Neural progenitor cell (in vitro differentiated cells): Measurements from ENCODE around the gene ERGIC1. TPM values are rescaled to one million over a fixed set of nuclear protein-coding genes. Genes with fewer than 3 reads are reported as not detected.

ENCODE experiments used
- DNase-seq: peaks from one replicate; pipeline ENCODE4 v3.0.0-alpha.2; 2016; ENCODE audit warnings: low spot score
- H2AFZ ChIP-seq: fragments of 200-600 bp; sonication (generic); replicated peaks from 2 replicates; pipeline ENCODE4 v1.6.1; 2016; ENCODE audit warnings: antibody characterized with exemption
- H3F3A ChIP-seq: fragments of 200-600 bp; sonication (generic); 2 replicates; pipeline ENCODE4 v1.6.1; 2016; ENCODE audit warnings: antibody characterized with exemption, low read depth
- H3K27ac ChIP-seq: fragments of 200-600 bp; sonication (generic); 2 replicates; pipeline ENCODE4 v1.5.1; 2016; ENCODE audit warnings: mild to moderate bottlenecking
- H3K27me3 ChIP-seq: fragments of 200-600 bp; sonication (generic); 2 replicates; pipeline ENCODE4 v1.6.1; 2016; ENCODE audit warnings: mild to moderate bottlenecking, moderate library complexity
- H3K36me3 ChIP-seq: fragments of 200-600 bp; sonication (generic); 2 replicates; pipeline ENCODE4 v1.5.1; 2016
- H3K4me1 ChIP-seq: fragments of 200-600 bp; sonication (generic); 2 replicates; pipeline ENCODE4 v1.6.1; 2016; ENCODE audit warnings: mixed run types
- H3K4me2 ChIP-seq: fragments of 200-600 bp; sonication (generic); 2 replicates; pipeline ENCODE4 v1.6.1; 2016
- H3K4me3 ChIP-seq: fragments of 200-600 bp; sonication (generic); 2 replicates; pipeline ENCODE4 v1.5.1; 2016
- H3K79me2 ChIP-seq: fragments of 200-600 bp; sonication (generic); 2 replicates; pipeline ENCODE4 v1.6.1; 2016; ENCODE audit warnings: low read depth
- H3K9ac ChIP-seq: fragments of 200-600 bp; sonication (generic); 2 replicates; pipeline ENCODE4 v1.6.1; 2016
- H3K9me3 ChIP-seq: fragments of 200-600 bp; sonication (generic); 2 replicates; pipeline ENCODE4 v1.5.1; 2016; ENCODE audit warnings: low read depth
- H4K20me1 ChIP-seq: fragments of 200-600 bp; sonication (generic); 2 replicates; pipeline ENCODE4 v1.6.1; 2016; ENCODE audit warnings: low read depth
- H3K27ac Mint-ChIP-seq: 3 replicates; pipeline ENCODE4 v1.8.0; 2021; ENCODE audit warnings: mixed read lengths
- H3K27me3 Mint-ChIP-seq: 2 replicates; pipeline ENCODE4 v1.8.0; 2022; ENCODE audit warnings: low read depth, mild to moderate bottlenecking, inconsistent platforms, moderate library complexity, mixed read lengths; ENCODE audit not compliant: insufficient read depth
- H3K36me3 Mint-ChIP-seq: 3 replicates; pipeline ENCODE4 v1.8.0; 2021; ENCODE audit warnings: mixed read lengths
- H3K4me1 Mint-ChIP-seq: 3 replicates; pipeline ENCODE4 v1.8.0; 2021; ENCODE audit warnings: mixed read lengths
- H3K4me3 Mint-ChIP-seq: 3 replicates; pipeline ENCODE4 v1.8.0; 2021; ENCODE audit warnings: mild to moderate bottlenecking, moderate library complexity, mixed read lengths
- H3K9me3 Mint-ChIP-seq: 3 replicates; pipeline ENCODE4 v1.8.0; 2020; ENCODE audit warnings: mixed read lengths
- CTCF ChIP-seq: fragments of 200-600 bp; sonication (generic); IDR thresholded peaks from 2 replicates; pipeline ENCODE4 v1.5.1; 2017; ENCODE audit warnings: antibody characterized with exemption, mild to moderate bottlenecking
- EZH2 ChIP-seq: fragments of 200-600 bp; sonication (generic); IDR thresholded peaks from 2 replicates; pipeline ENCODE4 v1.6.1; 2017; ENCODE audit warnings: antibody characterized with exemption, mild to moderate bottlenecking, moderate library complexity
- EZH2phosphoT487 ChIP-seq: fragments of 200-600 bp; sonication (generic); IDR thresholded peaks from 2 replicates; pipeline ENCODE4 v1.6.1; 2017; ENCODE audit warnings: antibody characterized with exemption
- total RNA-seq: library from RNA; depleted of rRNA; stranded (reverse); fragments of >200 nt; gene quantifications from 2 replicates; pipeline ENCODE4 v1.2.3, GENCODE V29; 2015; ENCODE audit warnings: low replicate concordance

The ERGIC1 gene
- total RNA-seq, 1 donor from 2014 or later, result 28.7 TPM

GRCh38 chr5:172891716-172892421 lies 57.8 kb downstream of the ERGIC1 start:
- Mint-ChIP-seq H3K36me3 (peaks cover 12% of the 10 kb centered on the region), H3K4me3 (no peak overlapping the region), H3K27ac (no peak overlapping the region), H3K4me1 (peaks cover 15% of the 10 kb centered on the region), H3K27me3 (peaks cover 3% of the 10 kb centered on the region), H3K9me3 (no peaks in the 10 kb centered on the region)
- no peak for DNase-seq
- Histone ChIP-seq H3K79me2 (no peaks in the 10 kb centered on the region), H3K9me3 (no peaks in the 10 kb centered on the region), H2AFZ (no peak overlapping the region), H4K20me1 (peaks cover 23% of the 10 kb centered on the region), H3F3A (peaks cover 2% of the 10 kb centered on the region), H3K4me3 (no peak overlapping the region), H3K4me1 (no peaks in the 10 kb centered on the region), H3K4me2 (no peak overlapping the region), H3K9ac (no peak overlapping the region), H3K27me3 (no peaks in the 10 kb centered on the region), H3K27ac (no peak overlapping the region), H3K36me3 (no peaks in the 10 kb centered on the region)
- TF ChIP-seq EZH2 (no peak), EZH2phosphoT487 (no peak), CTCF (no peak)

- no peak for DNase-seq
- Histone ChIP-seq H3K27ac (no peak overlapping the region), H3K9me3 (no peaks in the 10 kb centered on the region), H3K9ac (no peak overlapping the region), H3K27me3 (no peaks in the 10 kb centered on the region), H3K4me1 (peaks cover 4% of the 10 kb centered on the region), H3K4me3 (no peak overlapping the region), H4K20me1 (peaks cover 26% of the 10 kb centered on the region), H3F3A (peaks cover 10% of the 10 kb centered on the region), H3K4me2 (no peak overlapping the region), H3K36me3 (no peaks in the 10 kb centered on the region), H3K79me2 (no peaks in the 10 kb centered on the region), H2AFZ (no peak overlapping the region)
- no peak for TF ChIP-seq CTCF
- TF ChIP-seq EZH2phosphoT487, result no peak
- no peak for TF ChIP-seq EZH2
- no peak overlapping the region for H3K4me3 Mint-ChIP-seq
- peaks cover 3% of the 10 kb centered on the region for H3K27me3 Mint-ChIP-seq
- peaks cover 12% of the 10 kb centered on the region for H3K36me3 Mint-ChIP-seq
- H3K4me1 Mint-ChIP-seq, result peaks cover 17% of the 10 kb centered on the region
- H3K9me3 Mint-ChIP-seq, result no peaks in the 10 kb centered on the region
- H3K27ac Mint-ChIP-seq, result no peak overlapping the region
Observed at GRCh38 chr5:172892713-172893112, 58.7 kb downstream of the ERGIC1 start.

- no peak overlapping the region for H3K4me3 ChIP-seq
- no peak overlapping the region for H2AFZ ChIP-seq
- peaks cover 4% of the 10 kb centered on the region for H3K36me3 Mint-ChIP-seq
- TF ChIP-seq CTCF, result no peak
- no peak for TF ChIP-seq EZH2phosphoT487
- no peak for TF ChIP-seq EZH2
- H3K4me1 ChIP-seq, result peaks cover 13% of the 10 kb centered on the region
- no peak overlapping the region for H3K27ac Mint-ChIP-seq
- H3K79me2 ChIP-seq, result no peaks in the 10 kb centered on the region
- H3K9ac ChIP-seq, result no peak overlapping the region
- peaks cover 30% of the 10 kb centered on the region for H3K4me1 Mint-ChIP-seq
- H3K4me2 ChIP-seq, result no peak overlapping the region
- H3K9me3 ChIP-seq, result no peaks in the 10 kb centered on the region
- no peaks in the 10 kb centered on the region for H3K36me3 ChIP-seq
- H3K27me3 ChIP-seq, result no peaks in the 10 kb centered on the region
- no peak overlapping the region for H3K4me3 Mint-ChIP-seq
- no peak for DNase-seq
- peaks cover 40% of the 10 kb centered on the region for H4K20me1 ChIP-seq
- peaks cover 4% of the 10 kb centered on the region for H3K27me3 Mint-ChIP-seq
- H3K27ac ChIP-seq, result no peak overlapping the region
- H3K9me3 Mint-ChIP-seq, result no peaks in the 10 kb centered on the region
- H3F3A ChIP-seq, result peaks cover 19% of the 10 kb centered on the region
Observed at GRCh38 chr5:172894767-172895388, 60.8 kb downstream of the ERGIC1 start.
